LNCaP clone FGC (cell line): ENCODE data around the gene SMIM3.

ENCODE experiments used
- DNase-seq: peaks from one replicate; pipeline ENCODE4 v3.0.0-alpha.2; 2011; ENCODE audit warnings: low read depth
- H3K4me3 ChIP-seq: 2 replicates; pipeline ENCODE4 v1.5.1; 2011; ENCODE audit warnings: mild to moderate bottlenecking, low read depth, low read length, control low read depth
- CTCF ChIP-seq: IDR thresholded peaks from 2 replicates; pipeline ENCODE4 v1.5.1; 2012; ENCODE audit warnings: mild to moderate bottlenecking; ENCODE audit not compliant: control insufficient read depth, insufficient read depth; ENCODE audit errors: extremely low read depth

The SMIM3 gene

GRCh38 chr5:150779397-150780186 lies 1.0 kb downstream of the SMIM3 start:
- no peak for DNase-seq
- peak overlapping the region; percentile 58 for H3K4me3 ChIP-seq
- TF ChIP-seq CTCF, result no peak

GRCh38 chr5:150780187-150780692 lies 1.7 kb downstream of the SMIM3 start:
- no peak overlapping the region for H3K4me3 ChIP-seq
- TF ChIP-seq CTCF, result no peak
- no peak for DNase-seq

- no peak for TF ChIP-seq CTCF
- no peak overlapping the region for H3K4me3 ChIP-seq
- DNase-seq, result no peak
Observed at GRCh38 chr5:150780816-150781221, 2.3 kb downstream of the SMIM3 start.

GRCh38 chr5:150781706-150782614 lies 3.4 kb downstream of the SMIM3 start:
- no peak for DNase-seq
- no peak overlapping the region for H3K4me3 ChIP-seq
- no peak for TF ChIP-seq CTCF

- TF ChIP-seq CTCF, result no peak
- H3K4me3 ChIP-seq, result no peak overlapping the region
- no peak for DNase-seq
Observed at GRCh38 chr5:150782850-150783249, 4.3 kb downstream of the SMIM3 start.

- DNase-seq, result peak; percentile 95
- no peak overlapping the region for H3K4me3 ChIP-seq
- no peak for TF ChIP-seq CTCF
Observed at GRCh38 chr5:150783422-150783928, 4.9 kb downstream of the SMIM3 start.
